Mesenchymal stem cell (in vitro differentiated cells and primary cell): ENCODE results near the gene OPHN1.

Source experiments
- DNase-seq: peaks from one replicate; pipeline ENCODE4 v3.0.0-alpha.2; 2013
- H2AFZ ChIP-seq: one replicate; pipeline ENCODE4 v1.6.1; 2013; ENCODE audit warnings: low read depth, mild to moderate bottlenecking, control low read depth, inconsistent platforms, low read length, moderate library complexity
- H2AK5ac ChIP-seq: 2 replicates; pipeline ENCODE4 v1.6.1; 2013; ENCODE audit warnings: low read length, moderate library complexity, mild to moderate bottlenecking, inconsistent platforms; ENCODE audit not compliant: severe bottlenecking
- H2BK120ac ChIP-seq: one replicate; pipeline ENCODE4 v1.6.1; 2013; ENCODE audit warnings: low read depth, mild to moderate bottlenecking, inconsistent platforms, low read length, moderate library complexity
- H2BK12ac ChIP-seq, 2 experiments: one replicate each; pipeline ENCODE4 v1.6.1; 2013; ENCODE audit warnings: inconsistent platforms in 2 of 2, low read length in 2 of 2, mild to moderate bottlenecking in 2 of 2, moderate library complexity in 2 of 2, control low read depth in 1 of 2
- H2BK15ac ChIP-seq: one replicate; pipeline ENCODE4 v1.6.1; 2013; ENCODE audit warnings: mild to moderate bottlenecking, low read depth, inconsistent platforms; ENCODE audit not compliant: poor library complexity, severe bottlenecking
- H2BK5ac ChIP-seq: 2 replicates; pipeline ENCODE4 v1.6.1; 2013; ENCODE audit warnings: low read depth, mild to moderate bottlenecking, low read length, control low read depth, inconsistent platforms; ENCODE audit not compliant: poor library complexity, severe bottlenecking
- H3K14ac ChIP-seq, 2 experiments: one replicate each; pipeline ENCODE4 v1.6.1; 2013; ENCODE audit warnings: inconsistent platforms in 2 of 2, low read length in 2 of 2, control low read depth in 1 of 2, mild to moderate bottlenecking in 1 of 2, moderate library complexity in 1 of 2
- H3K18ac ChIP-seq, 2 experiments: one replicate each; pipeline ENCODE4 v1.6.1; 2013; ENCODE audit warnings: inconsistent platforms in 2 of 2, low read length in 2 of 2, control low read depth in 1 of 2, low read depth in 1 of 2, mild to moderate bottlenecking in 1 of 2
- H3K23ac ChIP-seq, 2 experiments: one replicate each; pipeline ENCODE4 v1.6.1; 2013; ENCODE audit warnings: inconsistent platforms in 2 of 2, low read length in 2 of 2, mild to moderate bottlenecking in 2 of 2, moderate library complexity in 2 of 2, control low read depth in 1 of 2
- H3K27ac ChIP-seq: 2 replicates; pipeline ENCODE4 v1.5.1; 2013; ENCODE audit warnings: mild to moderate bottlenecking, moderate library complexity, low read length, control low read depth, inconsistent platforms; ENCODE audit not compliant: poor library complexity, severe bottlenecking
- H3K27me3 ChIP-seq, 2 experiments: 2 replicates each; pipeline versions ENCODE4 v1.6.1 to v1.7.0; 2013; ENCODE audit warnings: low read length in 2 of 2, mild to moderate bottlenecking in 2 of 2, moderate library complexity in 2 of 2, control low read depth in 1 of 2, inconsistent platforms in 1 of 2; ENCODE audit not compliant: control insufficient read depth in 1 of 2, insufficient read depth in 1 of 2
- H3K36me3 ChIP-seq, 2 experiments: 2 replicates each; pipeline versions ENCODE4 v1.6.1 to v1.7.0; 2013; ENCODE audit warnings: low read length in 2 of 2, control low read depth in 1 of 2, inconsistent platforms in 1 of 2, low read depth in 1 of 2, mild to moderate bottlenecking in 1 of 2; ENCODE audit not compliant: insufficient read depth in 2 of 2, control insufficient read depth in 1 of 2
- H3K4ac ChIP-seq, 2 experiments: one replicate each; pipeline ENCODE4 v1.6.1; 2013; ENCODE audit warnings: inconsistent platforms in 2 of 2, low read length in 2 of 2, mild to moderate bottlenecking in 2 of 2, moderate library complexity in 2 of 2, control low read depth in 1 of 2, low read depth in 1 of 2
- H3K4me1 ChIP-seq: 2 replicates; pipeline ENCODE4 v1.6.1; 2013; ENCODE audit warnings: low read depth, low read length, control low read depth; ENCODE audit not compliant: control insufficient read depth, insufficient read depth
- H3K4me2 ChIP-seq: 2 replicates; pipeline ENCODE4 v1.6.1; 2013; ENCODE audit warnings: low read length, mild to moderate bottlenecking, inconsistent platforms; ENCODE audit not compliant: poor library complexity, severe bottlenecking
- H3K4me3 ChIP-seq, 2 experiments: 2 replicates each; pipeline versions ENCODE4 v1.5.1 to v1.7.0; 2013; ENCODE audit warnings: low read length in 2 of 2, mild to moderate bottlenecking in 2 of 2, control low read depth in 1 of 2, low read depth in 1 of 2; ENCODE audit not compliant: insufficient read depth in 1 of 2
- H3K79me1 ChIP-seq: replicated peaks from 2 replicates; pipeline ENCODE4 v1.6.1; 2013; ENCODE audit warnings: mild to moderate bottlenecking, control low read depth, low read length, inconsistent platforms; ENCODE audit not compliant: poor library complexity, severe bottlenecking
- H3K9ac ChIP-seq: 2 replicates; pipeline ENCODE4 v1.7.0; 2013; ENCODE audit warnings: mild to moderate bottlenecking, low read length, moderate library complexity
- H3K9me3 ChIP-seq: 2 replicates; pipeline ENCODE4 v1.7.0; 2013; ENCODE audit warnings: mild to moderate bottlenecking, low read length; ENCODE audit not compliant: control insufficient read depth
- H4K8ac ChIP-seq: one replicate; pipeline ENCODE4 v1.6.1; 2013; ENCODE audit warnings: inconsistent platforms, mild to moderate bottlenecking, low read length, moderate library complexity
- H4K91ac ChIP-seq: one replicate; pipeline ENCODE4 v1.6.1; 2013; ENCODE audit warnings: mild to moderate bottlenecking, low read length, inconsistent platforms
- WGBS: methylation state at CpG from one replicate; pipeline ENCODE4 v1.1.7; 2013; ENCODE audit warnings: mixed read lengths; 5-methylcytosine and 5-hydroxymethylcytosine counted together

OPHN1 gene

DNA sequence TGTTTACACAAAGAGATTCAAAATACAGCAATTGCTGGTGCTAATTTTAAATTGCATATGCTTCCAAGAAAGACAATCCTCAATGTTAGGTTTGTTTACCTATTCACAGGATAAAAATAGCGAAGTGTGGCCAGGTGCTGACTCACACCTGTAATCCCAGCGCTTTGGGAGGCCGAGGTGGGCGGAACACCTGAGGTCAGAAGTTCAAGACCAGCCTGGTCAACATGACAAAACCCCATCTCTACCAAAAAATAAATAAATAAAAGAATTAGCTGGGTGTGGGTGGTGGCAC is 77.7 kb downstream of the OPHN1 start:
- Histone ChIP-seq H3K79me1 (peaks cover 6% of the 10 kb centered on the region), H3K4me2 (no peak overlapping the region), H2BK12ac (no peak overlapping the region), H3K14ac (no peak overlapping the region), H3K27me3 (peaks cover 0 to 3% of the 10 kb centered on the region in 2 experiments), H3K9me3 (no peaks in the 10 kb centered on the region), H3K4me3 (no peak overlapping the region), H4K91ac (no peak overlapping the region), H3K23ac (no peak overlapping the region), H2BK120ac (no peak overlapping the region), H3K36me3 (no peaks in the 10 kb centered on the region), H3K4me1 (no peaks in the 10 kb centered on the region), H3K4ac (no peak overlapping the region), H2AFZ (no peak overlapping the region), H3K27ac (no peak overlapping the region), H3K18ac (no peak overlapping the region), H2BK5ac (no peak overlapping the region), H2AK5ac (no peak overlapping the region), H2BK15ac (no peak overlapping the region), H4K8ac (no peak overlapping the region), H3K9ac (no peak overlapping the region)
- no peak for DNase-seq
- WGBS: 20% methylated on average over 1 of the region's 4 CpGs

DNA sequence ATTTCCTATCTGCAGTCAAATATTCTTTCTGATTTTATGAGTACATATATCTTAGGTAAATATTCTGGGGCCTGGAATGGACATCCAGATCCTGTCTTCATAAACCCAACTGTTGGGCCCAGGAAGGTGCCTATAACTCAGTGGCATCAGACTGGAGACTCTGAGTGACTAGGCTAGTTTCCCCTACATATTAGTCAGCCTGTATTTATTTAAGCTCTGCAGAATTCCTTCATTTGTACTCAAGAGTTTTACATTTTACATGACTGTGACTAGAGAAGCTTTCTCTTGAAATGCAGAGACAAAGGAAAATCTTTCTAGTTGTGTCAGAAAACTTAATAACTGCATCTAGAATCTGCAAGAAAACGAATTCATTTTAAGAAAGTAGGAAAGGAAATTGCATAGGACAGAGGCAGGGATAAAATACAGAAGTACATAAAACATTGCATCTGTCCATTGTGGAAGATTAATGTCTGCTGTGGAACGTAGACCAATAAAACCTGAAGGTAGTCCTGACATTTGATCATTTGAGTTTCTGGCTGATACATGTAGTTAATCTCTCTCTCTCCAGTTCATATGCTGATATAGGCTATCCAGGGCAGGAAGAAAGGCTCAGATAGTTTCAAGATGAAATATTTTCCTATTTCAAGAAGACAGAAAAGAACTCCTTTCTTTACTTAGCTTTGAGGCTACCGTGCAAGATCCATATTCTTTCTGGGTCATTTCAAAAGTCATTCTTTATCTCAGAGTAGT is 78.2 kb downstream of the OPHN1 start:
- H2AFZ ChIP-seq: no peak overlapping the region
- no peak overlapping the region for H2AK5ac ChIP-seq
- peaks cover 5% of the 10 kb centered on the region for H3K79me1 ChIP-seq
- H3K18ac ChIP-seq: no peak overlapping the region
- H3K4me2 ChIP-seq: no peak overlapping the region
- no peak overlapping the region for H4K91ac ChIP-seq
- 55% methylated on average over 1 of the region's 3 CpGs for WGBS
- no peak overlapping the region for H3K14ac ChIP-seq
- no peak overlapping the region for H2BK15ac ChIP-seq
- H4K8ac ChIP-seq: no peak overlapping the region
- no peaks in the 10 kb centered on the region for H3K9me3 ChIP-seq
- no peak overlapping the region for H3K9ac ChIP-seq
- peaks cover 0 to 3% of the 10 kb centered on the region in 2 experiments for H3K27me3 ChIP-seq
- no peak overlapping the region for H3K27ac ChIP-seq
- H3K4me3 ChIP-seq: no peak overlapping the region
- no peak overlapping the region for H2BK120ac ChIP-seq
- no peak overlapping the region for H2BK12ac ChIP-seq
- H3K4ac ChIP-seq: no peak overlapping the region
- no peaks in the 10 kb centered on the region for H3K36me3 ChIP-seq
- H3K23ac ChIP-seq: no peak overlapping the region
- H3K4me1 ChIP-seq: no peaks in the 10 kb centered on the region
- H2BK5ac ChIP-seq: no peak overlapping the region
- DNase-seq: no peak

DNA sequence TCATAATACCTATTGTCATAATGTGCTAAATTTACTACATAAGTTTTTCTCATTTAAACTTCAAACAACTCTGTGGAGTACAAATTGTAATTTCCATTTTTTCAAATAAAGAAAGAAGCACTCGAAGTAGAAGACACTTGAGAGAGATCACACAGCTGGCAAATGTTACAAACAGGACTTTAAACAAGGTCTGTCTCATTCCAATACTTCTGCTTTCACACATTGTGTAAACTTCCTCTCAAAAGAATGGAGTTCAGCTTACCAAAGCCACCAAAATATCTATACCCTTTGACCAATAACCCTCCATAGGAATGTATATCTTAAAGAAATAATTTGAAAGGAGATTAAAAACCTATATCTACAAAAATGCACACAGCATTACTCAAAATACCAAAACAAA is 88.3 kb downstream of the OPHN1 start:
- H3K4me2 ChIP-seq: no peak overlapping the region
- H3K27ac ChIP-seq: no peak overlapping the region
- H3K14ac ChIP-seq: no peak overlapping the region
- H4K91ac ChIP-seq: no peak overlapping the region
- no peaks in the 10 kb centered on the region for H3K9me3 ChIP-seq
- no peak overlapping the region for H2BK15ac ChIP-seq
- H2BK5ac ChIP-seq: no peak overlapping the region
- H4K8ac ChIP-seq: no peak overlapping the region
- no peak overlapping the region for H2BK12ac ChIP-seq
- no peaks in the 10 kb centered on the region for H3K4me1 ChIP-seq
- 33% methylated on average over 1 of the region's 1 CpG for WGBS
- H3K36me3 ChIP-seq: no peaks in the 10 kb centered on the region
- no peak for DNase-seq
- no peak overlapping the region for H2BK120ac ChIP-seq
- no peak overlapping the region for H3K4ac ChIP-seq
- H3K27me3 ChIP-seq: peaks cover 0 to 19% of the 10 kb centered on the region in 2 experiments
- no peak overlapping the region for H2AK5ac ChIP-seq
- no peak overlapping the region for H2AFZ ChIP-seq
- no peaks in the 10 kb centered on the region for H3K79me1 ChIP-seq
- no peak overlapping the region for H3K4me3 ChIP-seq
- H3K9ac ChIP-seq: no peak overlapping the region
- H3K23ac ChIP-seq: no peak overlapping the region
- no peak overlapping the region for H3K18ac ChIP-seq

DNA sequence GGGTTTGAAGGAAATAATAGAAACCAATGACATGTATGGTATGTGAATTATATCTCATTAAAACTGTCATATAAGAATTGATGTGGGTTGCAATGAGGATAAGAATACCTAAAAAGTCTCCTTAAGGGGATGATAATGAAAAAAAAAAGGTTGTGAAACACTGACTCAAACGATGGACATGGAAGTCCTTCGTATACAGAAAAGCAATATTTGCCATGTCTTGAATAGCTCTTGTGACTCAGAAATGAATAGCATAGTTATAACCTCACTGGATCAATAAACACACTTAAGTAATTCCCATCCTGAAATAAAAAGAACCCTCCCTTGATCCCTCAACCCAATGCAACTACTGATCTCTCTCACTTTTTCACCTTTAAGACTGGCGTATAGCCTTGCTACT is 89.7 kb downstream of the OPHN1 start:
- Histone ChIP-seq H4K91ac (no peak overlapping the region), H3K27ac (no peak overlapping the region), H2BK12ac (no peak overlapping the region), H3K36me3 (no peaks in the 10 kb centered on the region), H2BK5ac (no peak overlapping the region), H2AFZ (no peak overlapping the region), H3K9ac (no peak overlapping the region), H2BK120ac (no peak overlapping the region), H4K8ac (no peak overlapping the region), H2BK15ac (no peak overlapping the region), H3K4me1 (no peaks in the 10 kb centered on the region), H3K18ac (no peak overlapping the region), H3K9me3 (no peaks in the 10 kb centered on the region), H3K4me3 (no peak overlapping the region), H3K4ac (no peak overlapping the region), H3K4me2 (no peak overlapping the region), H3K79me1 (no peaks in the 10 kb centered on the region), H2AK5ac (no peak overlapping the region), H3K14ac (no peak overlapping the region), H3K23ac (no peak overlapping the region), H3K27me3 (peaks cover 0 to 19% of the 10 kb centered on the region in 2 experiments)
- WGBS: 68% methylated on average over 3 of the region's 3 CpGs
- no peak for DNase-seq
